NCI-H1930 (cell line): Measurements from ENCODE around the gene NPB.

ENCODE experiments used
- DNase-seq, 2 experiments: peaks; one replicate each; lab custom pipeline; 2025; lab: John Stamatoyannopoulos, UW

Gene NPB

DNA sequence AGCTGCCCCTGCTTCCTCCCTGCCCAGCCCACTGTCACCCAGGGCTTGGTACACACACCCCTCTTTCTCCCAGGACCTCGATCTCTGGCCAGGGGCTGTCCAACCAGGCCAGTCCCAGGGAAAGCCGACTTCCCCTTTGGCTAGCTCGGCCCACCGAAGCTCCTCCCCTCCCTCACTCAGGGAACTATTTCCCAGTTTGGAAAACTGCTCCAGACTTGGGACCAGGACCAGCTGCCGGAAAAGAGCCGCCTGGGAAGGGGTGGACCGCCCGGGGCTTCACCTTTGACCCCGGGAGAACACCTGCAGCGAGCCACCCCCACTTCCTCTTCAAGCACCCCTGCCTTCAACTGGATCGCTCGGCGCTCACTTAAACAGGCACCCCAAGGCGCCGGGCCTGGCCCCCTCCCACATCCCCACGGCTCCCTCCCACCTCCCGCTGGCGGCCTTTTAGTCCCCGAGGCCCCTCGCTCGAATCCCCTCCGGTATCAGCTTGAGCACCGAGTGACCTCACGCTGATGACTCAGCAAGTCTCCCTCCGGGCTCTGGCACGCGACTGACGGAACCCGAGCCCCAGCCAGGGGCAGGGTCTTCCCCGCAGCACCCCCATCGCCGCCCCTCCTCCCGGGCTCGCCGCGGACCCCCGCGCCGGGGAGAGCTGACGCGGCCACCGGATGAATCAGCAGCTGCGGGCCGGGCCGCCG lies 24.6 kb downstream of the NPB start:
- no peak for DNase-seq

DNA sequence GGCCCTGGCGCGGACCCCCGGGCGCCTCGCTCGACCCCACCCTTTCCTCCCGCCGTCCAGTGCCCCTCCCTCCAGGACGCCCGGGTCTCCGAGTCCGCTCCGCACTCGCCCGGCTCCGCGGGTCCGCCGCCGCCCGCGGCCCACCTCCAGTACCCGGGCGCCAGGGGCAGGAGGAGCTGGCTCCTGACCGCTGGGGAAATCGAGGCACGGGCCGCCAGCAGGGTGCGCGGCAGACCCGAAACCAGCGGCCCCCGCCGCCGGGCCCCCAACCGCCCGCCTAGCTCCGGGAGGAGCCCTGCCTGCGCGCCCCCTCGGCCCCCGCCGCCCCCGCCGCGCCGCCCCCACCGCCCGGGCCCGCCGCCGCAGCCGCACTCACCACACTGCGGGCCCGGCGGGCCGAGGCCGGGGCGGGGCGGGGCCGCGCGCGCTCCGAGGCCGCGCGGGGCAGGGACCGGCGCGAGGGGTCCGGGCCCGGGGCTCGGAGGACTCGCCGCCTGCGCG lies 25.2 kb downstream of the NPB start:
- DNase-seq: no peak

DNA sequence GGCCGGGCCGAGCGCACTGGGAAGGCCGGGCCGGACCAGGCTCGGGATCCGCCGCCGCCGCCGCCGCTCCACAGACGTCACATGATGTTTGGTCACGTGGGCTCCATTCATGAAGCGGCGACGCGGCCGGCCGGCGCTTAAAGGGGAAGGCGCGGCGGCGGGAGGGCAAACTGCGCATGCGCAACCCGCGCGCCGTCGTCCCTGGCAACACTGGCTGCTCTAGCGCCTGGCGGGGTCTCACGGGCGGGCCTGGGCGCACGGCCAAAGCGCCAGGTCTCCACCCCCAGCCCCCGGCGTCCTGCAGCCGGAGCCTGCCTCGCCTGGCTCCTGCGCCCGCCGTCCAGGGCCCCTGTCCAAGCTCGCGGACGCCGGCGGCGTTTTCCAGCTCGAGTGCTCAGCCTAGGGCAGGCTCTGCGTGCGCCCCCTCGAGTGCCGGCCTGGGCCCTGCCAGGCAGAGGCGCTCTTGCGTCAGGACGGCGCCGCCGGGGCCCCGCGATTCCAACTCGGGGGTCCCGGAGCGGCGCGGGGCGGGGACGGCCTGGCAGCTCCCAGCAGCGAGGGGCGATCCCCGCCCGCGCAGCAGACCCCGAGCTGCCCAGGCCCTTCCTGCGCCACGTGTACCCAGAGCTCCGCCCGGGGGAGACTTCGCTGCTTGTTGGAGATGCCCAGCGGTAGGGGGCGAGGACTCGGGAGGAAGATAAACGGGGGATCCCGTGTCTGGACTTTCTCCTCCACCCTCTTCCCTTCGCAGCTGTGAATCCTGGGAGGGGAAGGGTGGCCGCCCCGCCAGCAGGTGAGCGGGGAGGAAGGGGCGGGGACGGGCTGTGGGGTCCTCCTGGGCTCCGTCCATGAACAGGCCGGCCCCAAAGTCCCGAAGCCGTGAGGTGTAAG lies 25.9 kb downstream of the NPB start, which contains the start of gene MAFG:
Gene MAFG, minus strand, starts transcription at position 83 of the 891 bp plus-strand sequence. CDS start 4,550 bp downstream, outside the sequence.
- DNase-seq: peak; percentile 93 to 98

DNA sequence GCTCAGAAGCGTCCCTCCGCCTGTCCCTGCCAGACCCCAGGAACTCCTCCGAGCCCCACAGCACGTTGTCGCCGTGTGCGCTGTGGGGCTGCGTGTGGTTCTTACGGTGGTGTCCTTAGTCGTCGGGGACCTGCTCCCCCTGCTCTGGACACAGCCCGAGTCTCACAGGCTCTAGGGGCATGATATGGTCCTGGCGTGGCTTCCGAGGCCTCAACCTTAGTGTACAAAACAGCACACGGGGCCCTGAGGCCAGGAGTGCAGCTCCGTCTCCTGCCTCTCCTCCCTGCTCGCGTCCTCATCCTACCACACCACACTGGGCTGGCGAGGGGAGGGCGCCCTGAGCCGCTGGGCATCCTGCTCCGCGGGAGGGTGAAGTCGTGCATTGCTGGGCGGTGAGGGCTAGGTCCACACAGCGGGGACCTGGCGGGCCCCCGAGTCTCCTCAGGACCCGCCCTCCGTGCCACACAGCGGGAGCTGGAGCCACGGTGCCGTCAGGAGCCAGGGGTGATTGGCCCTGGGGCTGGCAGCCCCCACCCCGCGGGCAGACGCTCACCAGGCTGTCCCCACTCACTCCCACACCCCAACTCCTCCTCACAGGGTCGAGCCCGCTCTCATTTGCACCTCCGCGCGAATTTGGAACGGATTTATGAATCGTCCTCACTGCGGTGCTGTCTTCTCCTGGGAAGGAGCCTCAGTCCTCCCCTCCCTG lies 26.7 kb downstream of the NPB start:
- DNase-seq: no peak

DNA sequence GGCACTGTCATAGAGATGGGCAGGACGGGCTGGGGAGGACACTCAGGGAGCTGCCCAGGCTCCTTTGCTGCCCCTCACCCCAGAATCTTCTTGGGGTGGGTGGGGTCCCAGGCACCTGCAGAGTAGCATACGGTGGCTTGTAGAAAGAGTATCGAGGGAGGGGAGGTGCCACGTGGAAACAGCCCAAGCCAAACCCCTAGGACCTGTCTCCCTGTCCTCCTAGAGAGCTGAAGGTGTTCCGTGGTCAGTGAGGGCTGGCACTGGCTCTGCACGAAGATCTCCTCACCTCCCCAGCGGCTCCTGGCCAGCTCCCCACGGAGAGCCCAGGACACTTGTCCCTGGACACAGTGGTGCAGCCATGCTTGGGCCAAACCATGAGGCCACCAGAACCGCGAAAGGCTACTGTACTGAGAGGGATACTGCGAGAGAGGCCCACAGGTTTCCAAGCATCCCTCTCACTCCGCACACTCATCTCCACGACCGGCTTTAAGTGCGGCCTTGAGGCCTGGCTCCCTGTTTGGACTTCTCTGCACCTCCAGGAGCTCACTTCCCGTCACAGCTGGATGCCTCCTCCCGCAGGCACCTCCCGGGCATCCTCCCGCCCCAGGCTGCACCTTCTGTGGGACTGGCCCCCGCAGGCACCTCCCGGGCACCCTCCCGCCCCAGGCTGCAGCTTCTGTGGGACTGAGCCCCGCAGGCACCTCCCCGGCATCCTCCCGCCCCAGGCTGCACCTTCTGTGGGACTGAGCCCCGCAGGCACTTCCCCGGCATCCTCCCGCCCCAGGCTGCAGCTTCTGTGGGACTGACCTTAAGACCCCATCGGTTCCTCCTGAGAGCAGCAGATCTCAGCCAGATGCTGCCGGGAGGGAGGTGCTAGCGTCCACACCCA lies 27.5 kb downstream of the NPB start:
- DNase-seq: no peak

DNA sequence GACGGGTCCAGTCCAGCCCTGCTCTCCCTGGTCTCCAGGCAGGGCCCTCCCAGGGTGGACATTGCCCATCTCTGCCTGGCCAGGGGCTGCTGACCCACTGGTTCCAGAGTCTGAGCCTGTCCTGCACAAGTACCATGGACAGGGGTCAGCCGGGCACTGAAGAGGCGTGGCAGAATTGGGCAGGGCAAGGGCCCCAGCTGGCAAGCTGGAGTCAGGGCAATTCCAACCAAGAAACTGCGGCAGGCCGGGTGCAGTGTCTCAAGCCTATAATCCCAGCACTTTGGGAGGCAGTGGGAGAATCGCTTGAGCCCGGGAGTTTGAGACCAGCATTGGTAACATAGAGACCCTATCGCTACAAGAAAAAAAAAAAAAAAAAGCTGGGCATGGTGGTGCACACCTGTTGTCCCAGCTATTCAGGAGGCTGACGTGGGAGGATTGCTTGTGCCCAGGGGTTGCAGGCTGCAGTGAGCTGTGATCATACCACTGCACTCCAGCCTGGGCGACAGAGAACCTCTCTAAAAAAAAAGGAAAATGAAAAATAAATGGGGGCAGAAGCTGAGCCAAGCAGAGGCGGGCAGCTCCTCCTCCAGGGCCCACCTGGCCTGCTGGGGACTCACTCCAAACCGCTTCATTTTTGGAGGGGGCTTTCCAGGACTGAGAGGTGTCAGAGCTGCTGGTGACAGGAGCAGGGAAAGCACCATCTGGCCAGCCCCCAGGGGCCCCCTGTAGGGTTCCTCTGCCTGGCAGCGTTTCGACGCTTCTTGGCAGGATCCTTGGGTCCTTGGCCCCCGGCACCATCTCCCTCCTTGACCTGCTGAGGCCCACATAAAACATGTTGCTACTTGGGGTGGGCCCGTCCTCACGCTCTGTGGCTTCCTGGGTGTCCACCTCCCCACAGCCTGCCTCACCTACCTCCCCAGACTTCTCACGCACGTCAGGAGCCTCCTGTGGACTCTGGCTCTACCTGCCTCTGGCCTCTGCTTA lies 28.4 kb downstream of the NPB start:
- no peak for DNase-seq

DNA sequence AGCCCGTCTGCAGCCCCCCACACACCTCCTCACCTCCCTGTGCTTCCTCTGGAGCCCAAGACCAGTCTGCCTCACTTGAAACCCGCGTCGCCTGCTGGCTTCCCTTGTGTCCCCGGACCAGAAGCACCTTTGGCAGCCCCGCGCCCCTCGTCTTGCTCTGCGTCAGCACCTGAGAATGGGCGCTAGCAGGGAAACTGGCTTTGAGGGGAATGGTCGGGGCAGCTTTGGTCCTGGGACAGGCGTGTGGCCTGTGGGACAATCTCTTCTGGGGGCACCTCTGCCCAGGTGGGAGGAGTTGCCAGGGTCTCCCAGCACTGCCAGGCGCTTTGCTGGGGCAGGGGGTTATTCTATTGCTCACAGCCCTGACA lies 29.1 kb downstream of the NPB start:
- DNase-seq: no peak

DNA sequence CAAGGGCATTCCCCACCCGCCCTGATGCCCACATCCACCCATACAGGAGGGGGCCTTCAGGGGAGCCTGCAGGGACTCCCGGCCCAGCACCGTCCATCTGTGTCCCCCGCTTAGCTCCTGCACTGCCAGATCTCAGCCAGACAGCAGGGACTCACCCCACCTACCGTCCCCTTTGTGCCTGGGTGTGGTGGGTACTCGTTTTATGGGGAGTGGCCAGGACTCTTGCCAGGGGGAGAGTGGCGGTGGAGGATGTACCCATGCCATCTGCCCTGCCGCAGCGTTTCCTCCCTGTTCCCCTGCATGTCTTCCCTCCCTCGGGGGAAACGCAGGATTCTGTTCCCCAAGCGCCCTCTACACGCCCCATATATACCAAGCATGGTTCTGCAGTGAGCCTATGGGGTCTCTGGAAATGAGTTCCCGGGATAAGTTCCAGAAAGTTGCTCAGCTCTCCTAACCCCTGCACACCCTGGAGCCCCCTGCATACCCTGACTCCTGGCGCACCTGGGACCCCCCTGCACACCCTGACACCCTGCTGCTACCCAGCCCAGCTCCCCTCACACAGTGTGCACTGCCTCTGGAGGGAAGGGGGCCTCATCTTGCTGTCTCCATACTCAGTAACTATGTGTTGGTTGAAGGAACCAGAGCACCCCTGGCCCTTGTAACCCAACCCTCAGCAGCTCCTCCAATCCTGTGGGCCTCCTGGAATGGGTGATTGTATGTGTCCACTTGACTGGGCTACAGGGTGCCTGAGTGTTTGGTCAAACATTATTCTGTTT lies 29.7 kb downstream of the NPB start:
- no peak for DNase-seq

DNA sequence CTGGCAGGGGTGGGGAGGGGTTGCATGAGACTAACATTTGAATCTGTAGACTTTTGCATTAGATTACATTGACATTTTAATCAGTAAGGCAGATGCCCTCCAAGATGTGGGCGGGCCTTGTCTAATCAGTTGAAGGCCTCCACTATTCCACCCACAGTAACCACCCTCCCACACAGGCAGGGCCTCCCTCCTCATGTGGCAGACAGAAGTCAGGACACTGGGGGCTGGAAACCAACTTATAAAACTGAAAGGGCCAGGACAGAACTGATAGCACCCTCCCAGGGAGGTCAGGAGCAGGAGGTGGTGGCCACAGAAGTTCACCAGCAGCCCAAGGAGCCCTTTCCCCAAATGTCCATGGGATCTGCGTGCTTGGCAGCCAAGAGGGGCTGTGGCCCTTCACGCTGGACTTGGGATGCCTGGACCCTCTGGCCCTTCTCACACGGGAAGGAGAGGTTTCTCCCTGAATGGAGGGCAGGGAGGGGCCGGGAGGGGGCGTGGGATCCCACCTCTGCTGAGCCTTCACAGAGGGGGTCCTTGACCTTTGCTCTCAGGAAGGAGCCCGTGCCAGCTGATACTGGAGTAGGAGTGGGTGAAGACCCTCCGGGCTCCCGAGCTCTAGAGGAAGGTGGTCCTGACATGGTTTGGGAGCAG lies 30.4 kb downstream of the NPB start:
- no peak for DNase-seq

DNA sequence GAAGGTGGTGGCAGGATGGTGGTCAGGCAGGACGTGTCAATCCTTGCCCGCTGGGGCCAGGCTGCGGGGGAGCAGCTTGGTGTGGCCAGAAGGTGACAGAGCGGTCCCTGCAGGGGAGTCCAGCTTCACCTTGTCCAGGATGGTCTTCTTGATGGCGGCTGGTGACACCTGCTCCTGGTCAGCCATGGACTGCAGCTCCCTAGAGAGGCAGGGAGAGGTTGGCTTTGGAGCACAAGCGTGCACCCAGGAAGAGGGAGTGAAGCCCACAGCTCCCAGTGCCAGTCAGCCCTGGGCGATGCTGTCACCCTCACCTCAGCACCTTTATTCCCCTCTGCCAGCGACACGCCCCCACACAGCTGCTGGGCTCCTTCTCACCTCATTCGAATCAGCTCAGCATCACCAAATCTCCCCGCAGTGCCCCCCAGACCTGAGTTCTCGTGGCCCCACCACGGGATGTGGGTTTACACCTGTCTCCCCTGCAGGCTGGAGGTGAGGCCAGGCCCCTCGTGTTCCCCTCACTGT lies 31.2 kb downstream of the NPB start:
- DNase-seq: no peak

DNA sequence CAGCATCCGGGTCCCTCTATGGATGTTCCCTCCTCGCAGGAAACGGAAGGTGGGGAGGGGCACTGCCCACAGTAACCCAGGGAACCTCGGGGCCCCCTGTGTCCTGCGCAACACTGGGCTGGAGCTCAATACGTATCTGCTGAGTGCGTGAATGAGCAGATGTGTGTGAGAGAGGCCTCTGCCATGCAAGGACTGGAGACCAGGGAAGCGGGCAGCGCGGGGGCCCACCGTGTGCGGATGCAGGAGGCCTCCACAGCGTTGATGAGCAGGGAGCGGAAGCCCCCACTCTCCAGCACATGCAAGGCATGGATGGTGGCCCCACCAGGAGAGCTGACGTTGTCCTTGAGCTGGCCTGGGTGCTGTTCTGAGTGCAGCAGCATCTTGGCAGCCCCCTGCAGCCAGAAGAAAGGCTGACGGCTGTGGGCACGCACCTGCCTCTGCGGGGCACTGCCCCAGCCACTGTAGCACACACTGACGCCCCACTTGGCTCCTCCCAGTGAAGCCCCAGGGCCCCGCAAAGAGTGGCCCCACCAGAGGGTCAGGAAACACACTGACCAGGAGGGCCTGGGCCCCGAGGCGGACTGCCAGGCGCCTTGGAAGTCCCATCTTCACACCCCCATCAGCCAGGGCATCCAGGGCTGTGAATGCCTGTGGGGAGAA lies 32.2 kb downstream of the NPB start:
- DNase-seq: no peak

DNA sequence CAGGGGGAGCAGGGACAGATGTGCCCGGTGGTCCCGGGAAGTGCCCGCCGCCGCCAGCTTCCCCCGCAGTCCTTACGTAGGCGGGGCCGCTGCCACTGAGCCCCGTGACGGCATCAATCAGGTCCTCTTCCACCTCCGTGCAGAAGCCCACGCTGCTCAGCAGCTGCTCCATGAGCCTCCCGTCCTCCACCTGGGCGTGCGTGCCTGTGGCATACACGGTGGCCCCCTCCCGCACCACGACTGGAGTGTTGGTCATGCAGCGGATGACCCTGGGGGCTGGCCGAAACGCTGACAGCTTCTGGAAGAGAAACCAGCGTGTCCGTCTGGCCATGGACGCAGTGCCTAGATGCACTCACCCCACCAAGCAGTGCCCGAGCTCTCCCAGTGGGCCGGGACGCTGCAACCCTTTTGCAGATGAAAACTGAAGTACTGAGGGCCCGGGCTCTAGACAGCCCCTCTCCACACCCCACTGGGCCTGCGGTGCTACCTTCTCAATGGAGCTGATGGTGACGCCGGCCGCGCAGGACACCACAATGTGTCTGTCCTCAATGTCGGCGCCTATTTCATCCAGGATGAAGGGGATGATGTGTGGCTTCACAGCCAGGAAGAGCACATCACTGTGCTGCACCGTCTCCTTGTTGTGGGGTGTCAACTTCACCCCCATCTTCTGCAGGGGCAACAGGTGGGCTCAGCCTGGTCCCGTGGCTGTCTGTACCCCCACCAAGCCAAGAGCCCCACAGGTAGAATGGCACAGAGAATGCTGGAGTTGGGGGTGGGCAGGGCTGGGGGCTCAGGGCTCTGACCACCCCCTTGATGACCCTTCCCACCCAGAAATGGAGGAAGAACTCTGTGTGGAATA lies 33.0 kb downstream of the NPB start:
- no peak for DNase-seq

DNA sequence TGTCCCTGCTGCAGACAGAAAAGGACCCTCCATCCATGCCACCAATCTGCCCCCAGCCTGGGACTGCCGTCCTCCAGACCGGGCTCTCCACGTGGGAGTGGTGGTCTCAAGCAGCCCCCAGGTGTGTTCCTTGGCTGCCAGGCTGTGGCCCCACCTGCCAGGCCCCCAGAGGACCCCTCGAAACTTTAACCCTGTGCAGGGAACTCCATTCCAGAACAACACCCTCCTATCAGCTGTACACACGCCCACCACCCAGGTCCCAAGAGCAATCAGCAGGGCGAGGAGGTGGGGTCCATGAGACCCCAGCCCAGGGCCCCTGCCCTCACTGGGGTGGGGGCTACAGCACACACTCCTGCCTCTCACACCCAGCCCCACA lies 33.7 kb downstream of the NPB start:
- DNase-seq: no peak

DNA sequence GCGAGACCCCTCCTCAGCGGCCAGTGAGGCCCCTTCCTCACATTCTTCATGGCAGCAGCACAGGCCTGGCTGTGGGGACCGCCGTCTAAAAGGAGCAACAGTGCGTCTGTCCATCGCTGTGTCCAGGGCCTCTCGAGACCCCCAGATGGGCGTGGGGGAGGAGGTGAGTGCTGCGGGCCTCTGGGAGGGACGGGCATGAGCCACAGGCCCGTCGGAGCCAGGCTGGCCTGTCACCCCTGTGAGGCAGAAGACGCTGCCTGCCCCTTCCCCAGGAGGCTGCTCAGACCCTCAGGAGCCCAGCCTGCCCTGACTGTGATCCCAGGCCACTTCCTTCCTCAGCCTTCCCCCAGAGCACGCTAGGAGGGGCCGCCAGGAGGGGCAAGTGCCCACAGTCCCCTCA lies 37.2 kb downstream of the NPB start:
- no peak for DNase-seq

DNA sequence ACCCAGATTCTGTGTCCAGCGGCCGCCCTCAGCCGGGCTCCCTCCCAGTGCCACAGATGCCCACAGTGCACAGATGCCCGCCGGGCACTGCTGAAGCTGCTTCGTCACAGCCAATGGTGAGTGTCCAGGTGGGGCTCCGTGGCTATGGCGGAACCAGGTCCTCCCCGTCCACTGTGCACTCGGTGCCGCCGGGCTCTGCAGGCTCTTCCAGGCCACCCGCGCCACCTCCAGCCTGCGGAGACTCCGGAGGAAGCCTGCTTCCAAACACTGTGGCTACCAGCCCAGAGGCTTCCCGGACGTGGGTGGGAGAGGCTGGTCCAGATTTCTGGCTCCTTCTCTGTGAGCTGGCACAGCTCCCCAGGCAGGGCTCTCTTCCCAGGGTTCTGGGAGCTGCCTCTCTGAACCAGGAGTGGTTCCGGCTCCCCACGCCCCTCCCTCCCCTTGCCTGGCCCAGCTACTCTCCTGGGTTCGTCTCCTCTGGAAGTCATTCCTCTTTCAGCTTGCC lies 37.9 kb downstream of the NPB start:
- no peak for DNase-seq

DNA sequence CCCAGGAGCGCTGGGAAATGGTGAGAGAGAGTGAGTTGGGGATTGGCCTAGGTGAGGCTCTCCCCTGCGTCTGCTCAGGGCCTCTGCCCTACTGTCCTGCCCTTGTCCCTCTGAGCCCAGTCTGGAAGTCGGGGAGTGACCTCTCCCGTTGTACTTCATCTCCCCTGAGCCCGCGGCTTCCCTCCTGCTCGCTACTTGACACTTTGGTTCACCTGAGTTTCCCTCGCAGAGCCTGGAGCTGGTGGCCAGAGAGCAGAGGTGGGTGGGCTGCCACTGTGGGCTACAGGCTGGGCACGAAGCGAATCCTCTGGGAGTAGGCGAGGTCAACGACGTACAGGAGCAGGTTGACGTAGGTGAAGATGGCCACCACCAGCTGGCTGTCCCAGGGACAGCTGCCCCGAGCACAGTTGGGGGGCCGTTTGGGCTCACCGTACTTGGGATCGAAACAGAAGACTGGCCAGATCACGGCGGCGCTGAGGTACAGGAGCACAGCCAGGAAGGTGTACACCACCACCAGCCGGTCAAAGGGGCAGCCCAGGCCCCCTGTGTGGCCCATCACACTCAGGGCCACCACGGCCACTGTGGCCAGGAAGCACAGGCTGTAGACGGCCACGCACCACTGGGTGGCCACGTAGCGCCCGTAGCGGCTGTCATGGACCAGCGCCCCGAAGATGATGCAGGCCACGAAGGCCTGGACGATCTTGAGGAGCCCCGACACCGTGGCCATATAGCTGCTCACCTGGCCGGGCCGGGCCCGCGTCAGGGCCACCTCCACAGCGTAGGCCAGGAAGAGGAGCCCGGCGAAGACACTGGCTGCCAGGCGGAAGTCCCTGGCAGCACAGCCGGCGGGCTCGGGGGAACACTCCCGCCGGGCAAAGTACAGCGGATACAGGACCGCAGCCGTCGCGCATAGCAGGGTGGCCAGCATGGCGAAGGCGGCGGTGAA lies 38.8 kb downstream of the NPB start:
- no peak for DNase-seq
